Middle frontal gyrus (tissue), 1 donor: ENCODE measurements around the gene GOLGA1.
A peak's percentile ranks its signal among the peaks of the same experiment; 100 is the strongest.

Source experiments
- DNase-seq: peaks from one replicate; pipeline ENCODE4 v3.0.0-alpha.2; 2015; ENCODE audit warnings: low spot score; ENCODE audit errors: extremely low spot score

The GOLGA1 gene

DNA sequence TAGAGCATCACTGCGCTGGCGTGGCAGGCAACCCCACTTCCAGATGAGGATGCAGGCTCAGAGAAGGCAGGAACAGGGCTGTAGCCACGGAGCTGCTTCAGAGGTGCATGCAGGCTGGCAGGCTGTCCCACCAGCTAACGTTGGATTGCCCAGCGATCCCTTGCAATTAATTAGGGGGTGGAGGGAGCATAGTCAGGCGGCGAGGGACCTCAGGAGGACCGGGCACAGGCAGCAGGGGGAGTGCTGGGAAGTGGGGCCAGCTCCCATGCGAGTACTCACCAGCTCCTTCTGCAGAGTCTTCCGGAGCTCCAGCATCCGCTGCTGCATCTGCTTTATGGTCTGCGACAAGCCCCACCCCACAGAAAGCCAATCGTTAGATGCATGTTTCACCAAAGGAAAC is 58.7 kb downstream of the GOLGA1 start:
- no peak for DNase-seq

DNA sequence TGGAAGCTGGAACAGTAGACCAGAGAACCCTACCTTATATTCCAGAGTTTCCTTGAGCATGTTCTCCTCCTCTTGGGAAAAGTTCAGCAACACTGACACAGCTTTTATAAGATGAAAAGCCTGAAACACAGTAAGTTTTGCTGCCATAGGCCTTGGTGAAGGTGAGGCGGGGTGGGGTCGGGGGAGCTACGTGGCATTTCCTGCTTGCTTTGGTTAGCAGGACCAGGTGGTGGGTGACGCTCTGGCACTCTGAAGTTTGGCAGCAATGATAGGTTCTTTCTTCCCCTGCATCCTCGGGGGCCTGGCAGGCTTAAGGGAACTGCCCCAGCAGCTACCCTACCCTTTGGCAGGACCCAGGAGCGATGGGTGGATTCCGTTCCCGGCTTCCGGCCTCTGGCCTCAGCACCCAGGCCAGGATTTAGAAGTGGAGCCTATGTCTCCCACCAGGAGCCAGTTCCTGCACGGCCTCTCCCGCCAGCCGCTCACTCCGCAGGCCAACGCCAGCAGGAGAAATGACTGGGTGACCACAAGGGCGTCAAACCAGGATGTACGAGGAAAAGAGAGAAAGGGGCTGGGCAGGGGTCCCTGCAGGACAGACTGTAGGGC is 59.6 kb downstream of the GOLGA1 start:
- no peak for DNase-seq

DNA sequence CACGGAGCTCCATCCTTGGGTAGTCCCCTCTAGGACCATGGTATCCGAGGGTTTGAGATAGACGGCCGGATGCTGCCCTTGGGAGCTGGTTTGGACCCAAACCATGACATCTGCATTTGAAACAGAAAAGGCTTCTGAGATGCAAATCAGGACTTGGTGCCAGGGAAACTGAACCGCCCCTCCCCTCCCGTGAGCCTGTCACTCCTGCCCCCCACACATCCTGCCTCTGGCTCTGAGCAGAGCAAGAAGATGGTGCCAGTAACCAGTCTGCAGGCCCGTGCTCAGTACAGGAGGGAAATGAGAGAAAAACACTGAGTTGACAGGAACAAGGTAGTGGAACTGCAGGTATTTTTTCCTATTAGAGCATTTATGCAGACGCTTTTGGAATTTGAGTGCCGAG is 60.4 kb downstream of the GOLGA1 start:
- no peak for DNase-seq

DNA sequence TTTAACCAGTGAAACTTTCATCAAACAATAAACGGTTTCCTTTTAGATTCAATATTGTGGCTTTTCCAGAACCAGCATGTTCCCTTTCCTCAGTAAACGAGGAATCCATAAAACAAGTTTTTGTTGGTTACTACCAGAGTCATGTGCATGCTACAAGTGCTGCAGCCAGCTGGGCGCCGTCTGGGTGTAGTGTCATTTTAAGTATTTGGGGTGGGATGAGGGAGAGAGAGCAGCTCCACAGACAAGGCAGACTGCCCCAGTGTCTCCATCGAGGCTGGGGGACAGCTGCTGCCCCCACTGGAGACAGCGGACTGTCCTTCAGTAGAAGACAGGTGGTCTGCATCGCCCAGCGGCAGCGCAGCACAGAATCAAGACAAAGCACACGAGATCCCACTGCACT is 61.7 kb downstream of the GOLGA1 start:
- DNase-seq, result no peak

DNA sequence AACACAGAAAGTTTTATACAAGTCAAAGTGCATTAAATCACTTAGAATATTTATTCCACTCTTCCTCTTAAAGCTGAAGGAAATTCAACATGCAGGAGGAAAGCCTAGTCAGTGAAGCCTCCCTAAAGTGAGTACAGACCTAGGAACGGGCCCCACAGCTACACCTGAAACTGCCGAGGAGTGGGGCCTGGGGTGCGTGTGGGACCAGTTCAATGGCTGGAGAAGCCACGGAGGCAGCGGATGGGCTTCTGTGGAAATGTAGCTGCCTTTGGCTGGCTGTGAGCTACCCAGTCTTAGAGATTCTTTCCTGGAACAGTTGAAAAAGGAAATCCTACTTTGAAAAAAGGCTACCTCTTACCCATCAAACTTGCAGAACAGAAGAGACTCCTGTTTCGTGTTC is 62.4 kb downstream of the GOLGA1 start:
- no peak for DNase-seq

DNA sequence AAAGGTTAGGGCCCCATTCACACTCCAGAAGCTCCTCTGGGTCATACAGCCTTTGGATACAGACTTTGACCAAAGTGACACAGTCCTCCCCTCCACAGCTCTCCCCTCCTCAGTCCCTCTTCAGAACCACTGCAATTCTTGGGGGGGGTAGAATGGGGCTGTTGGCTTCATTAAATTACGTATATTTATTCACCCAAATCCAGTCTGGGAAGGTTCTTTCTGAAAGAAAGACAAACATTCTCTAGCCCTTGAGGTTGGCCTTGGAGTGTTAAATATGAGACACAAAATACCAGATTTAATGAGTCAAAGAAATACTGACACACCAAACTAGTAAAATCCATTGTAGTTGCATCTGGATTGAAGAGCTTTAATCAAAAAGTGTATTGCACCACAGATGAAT is 62.9 kb downstream of the GOLGA1 start:
- no peak for DNase-seq

DNA sequence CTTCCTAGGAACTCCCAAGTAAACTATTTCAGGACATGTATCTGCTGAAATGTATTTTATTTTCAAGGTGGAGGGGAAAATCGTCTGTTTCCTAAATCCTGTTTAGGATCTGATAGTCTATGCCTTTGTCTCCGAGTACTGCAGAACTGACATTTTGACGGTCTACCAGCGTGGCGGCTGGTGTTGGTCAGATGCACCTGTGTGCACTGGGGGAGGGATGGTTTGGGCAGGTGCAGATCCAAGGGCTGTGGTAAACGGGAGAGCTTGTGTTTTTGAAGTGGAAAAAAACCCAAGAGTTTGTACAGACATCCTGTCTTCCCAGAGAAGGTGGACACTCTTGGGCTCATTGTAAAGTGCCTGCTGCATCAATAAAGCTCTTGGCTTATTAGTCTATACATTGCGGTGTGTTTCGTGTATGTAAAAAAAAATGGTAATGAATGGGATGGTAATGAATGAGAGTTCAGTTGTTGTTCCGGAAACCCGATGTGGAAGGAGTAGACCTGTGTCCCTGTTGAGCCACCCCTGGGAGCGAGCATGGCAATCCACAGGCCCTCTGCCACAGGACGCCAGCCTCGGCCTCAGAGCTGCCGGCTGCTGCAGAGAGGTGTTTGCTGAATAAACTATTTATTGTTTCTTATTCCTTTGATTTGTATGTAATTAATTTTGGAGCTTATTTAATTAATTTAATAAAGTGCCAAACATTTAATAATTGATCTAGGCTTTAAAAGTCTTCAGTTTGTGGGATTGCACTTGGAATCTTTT is 63.7 kb downstream of the GOLGA1 start:
- DNase-seq, result no peak

DNA sequence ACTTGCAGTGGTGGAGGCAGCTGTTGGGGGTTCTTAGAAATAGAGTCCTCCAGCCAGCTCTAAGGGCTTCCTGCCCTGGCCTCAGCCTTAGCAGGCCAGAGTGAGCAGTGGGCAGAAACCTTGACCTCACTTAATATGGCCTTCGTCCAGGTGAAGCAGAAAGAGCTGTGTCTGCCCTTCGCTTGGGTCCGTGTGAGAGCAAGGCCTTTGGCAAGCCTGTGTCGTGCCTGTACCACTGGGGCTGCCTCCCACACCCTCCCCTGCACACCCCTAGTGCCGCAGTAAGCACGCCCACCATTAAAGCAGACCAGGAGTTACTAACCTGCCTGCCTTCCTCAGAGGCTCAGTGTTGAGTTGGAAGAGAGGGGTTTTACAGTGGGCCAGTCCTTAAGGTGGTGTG is 65.4 kb downstream of the GOLGA1 start:
- no peak for DNase-seq

DNA sequence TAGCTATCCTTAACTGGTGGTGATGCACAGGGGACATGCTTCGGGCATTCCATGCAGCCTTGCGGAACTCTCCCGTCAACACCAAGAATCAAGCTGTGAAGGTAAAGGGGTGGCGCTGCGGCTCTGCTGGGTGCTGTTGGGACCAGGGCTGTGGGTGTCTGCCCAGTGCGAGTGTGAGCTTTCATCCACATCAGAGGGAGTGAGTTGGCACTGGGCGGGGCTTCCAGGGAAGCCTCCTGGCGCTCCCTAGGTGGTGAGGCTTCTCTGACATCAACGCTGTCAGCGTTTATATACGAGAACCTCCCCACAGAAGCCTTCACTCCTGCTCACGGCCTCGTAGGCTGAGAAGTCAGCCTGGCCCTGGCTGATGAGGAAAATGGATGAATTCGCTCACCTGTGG is 67.2 kb downstream of the GOLGA1 start:
- peak; percentile 18 for DNase-seq

DNA sequence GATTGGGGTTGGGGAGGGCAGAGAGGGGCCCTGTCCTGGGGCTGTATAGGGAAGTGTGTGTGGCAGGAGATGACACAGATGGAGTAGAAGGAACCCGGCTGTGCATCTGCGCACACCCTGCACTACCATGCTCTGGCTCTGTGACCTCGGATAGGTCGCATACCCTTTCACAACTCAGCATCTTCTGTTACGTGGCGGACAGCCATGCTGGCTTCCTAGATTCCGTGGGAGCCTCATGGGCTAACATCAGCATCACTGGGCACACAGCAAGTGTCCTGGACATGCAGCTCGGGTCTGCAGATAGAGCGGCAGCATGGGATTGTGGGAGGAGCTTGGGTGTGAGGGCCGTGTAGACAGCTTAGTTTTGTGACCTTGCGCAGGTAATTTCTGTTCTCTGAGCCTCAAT is 69.7 kb downstream of the GOLGA1 start:
- DNase-seq, result no peak

DNA sequence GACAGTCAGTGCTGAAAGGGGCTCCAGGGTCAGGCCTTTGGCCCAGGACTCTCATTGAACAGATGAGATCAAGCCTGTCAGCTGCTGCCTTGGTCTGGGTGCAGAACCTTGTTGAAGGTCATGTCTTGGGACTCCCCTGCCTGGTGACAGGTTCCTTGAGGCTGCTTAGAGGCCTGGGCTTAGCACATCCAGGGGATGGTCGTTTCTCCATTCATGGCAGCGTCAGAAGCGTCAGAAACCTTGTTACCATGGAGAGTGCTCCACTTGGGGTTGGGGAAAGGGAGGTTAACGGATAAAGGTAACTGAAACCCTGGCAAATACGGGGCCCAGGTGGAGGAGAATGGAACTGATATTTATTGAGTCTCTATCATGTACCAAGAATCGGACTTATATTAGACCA is 70.2 kb downstream of the GOLGA1 start:
- DNase-seq, result no peak

DNA sequence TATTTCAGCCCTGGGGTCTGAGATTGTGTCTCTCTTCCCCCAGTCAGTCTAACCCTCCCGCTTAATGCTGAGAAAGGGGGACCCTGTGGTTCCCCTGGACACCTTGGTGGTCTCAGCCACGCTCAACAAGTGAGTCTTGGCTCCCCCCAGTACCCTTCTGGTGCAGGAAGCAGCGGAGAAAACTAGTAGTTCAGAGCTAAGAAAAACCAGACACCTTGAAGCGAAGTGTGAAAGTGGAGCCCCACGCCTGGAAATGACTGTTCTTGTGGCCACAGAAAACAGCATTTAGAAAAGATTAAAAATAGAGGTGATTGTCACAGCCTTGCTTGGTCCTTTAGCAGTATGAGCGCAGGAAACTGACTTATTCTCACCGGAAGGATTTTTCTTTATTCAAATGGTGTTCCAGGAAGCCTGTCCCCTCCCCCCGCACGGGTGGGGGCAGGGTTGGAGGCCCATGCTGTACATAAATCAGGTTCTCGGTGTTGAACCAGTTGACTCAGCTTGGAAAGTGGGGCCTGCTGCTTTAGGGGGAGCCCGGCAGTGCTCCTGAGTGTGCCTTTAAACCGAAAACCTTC is 70.8 kb downstream of the GOLGA1 start:
- no peak for DNase-seq

DNA sequence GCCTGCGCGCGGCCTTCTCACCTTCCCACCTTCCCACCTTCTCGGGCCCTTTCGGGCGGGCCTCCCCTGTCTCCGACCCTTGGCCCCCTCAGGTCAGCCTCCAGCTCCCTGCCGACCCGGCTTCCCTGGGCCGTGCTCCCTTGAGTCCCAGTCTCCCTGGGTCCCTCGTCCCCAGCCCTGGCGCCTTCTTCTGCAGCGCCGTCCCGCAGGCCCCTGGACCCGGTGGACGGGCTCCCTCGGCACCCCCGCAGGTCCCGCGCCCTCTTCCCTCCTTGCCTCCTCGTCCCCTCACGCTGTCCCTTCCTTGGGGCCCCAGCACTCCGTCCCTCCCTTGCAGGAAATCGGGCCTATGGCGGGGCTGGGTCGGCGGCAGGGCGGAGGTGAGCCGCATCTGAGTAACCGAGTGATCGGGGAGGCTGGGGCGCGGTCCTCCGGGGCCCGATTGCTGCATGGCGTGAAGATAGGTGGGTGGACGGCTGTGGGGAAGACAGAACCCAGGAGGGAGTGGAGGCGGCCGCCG is 71.4 kb downstream of the GOLGA1 start:
- no peak for DNase-seq

DNA sequence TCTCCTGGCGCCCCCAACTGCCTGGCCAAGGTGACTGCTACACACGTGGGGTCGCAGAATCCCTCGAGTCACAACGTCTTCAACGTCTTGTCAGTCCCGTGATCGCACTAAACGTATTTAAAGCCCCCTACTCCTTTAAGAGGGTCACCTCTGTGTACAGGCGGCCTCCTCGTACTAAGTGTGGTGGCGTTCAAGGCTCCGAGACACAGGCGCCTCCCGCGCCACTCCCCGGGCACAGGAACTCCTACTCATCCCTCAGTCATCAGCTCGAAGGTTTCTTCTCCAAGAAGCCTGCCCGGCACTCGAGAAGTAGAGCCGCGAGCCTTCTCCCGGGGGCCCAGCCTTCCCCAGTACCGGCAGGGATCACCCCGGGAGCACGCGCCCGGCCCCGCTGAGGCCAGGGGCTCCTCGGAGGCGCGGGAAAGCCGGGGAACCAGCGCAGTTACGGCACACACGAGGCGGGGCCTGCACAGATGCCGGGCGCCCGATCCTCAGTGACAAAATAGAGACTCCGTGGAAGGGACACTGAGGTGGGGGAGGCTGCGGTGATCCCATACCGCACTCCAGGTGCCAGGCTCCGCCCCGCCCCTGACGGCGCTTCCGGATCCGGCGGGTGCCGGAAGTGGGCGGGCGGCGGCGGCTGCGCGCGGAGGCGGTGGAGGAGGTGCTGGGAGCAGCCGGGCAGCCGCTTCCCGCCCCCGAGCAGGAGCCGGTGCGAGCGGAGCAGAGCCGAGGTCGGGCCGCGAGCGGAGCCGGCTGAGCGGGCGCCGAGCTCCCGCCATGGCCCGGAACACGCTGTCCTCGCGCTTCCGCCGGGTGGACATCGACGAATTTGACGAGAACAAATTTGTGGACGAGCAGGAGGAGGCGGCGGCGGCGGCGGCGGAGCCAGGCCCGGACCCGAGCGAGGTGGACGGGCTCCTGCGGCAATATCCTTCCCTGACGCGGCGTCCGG is 72.1 kb downstream of the GOLGA1 start:
- DNase-seq, result peak; percentile 54

DNA sequence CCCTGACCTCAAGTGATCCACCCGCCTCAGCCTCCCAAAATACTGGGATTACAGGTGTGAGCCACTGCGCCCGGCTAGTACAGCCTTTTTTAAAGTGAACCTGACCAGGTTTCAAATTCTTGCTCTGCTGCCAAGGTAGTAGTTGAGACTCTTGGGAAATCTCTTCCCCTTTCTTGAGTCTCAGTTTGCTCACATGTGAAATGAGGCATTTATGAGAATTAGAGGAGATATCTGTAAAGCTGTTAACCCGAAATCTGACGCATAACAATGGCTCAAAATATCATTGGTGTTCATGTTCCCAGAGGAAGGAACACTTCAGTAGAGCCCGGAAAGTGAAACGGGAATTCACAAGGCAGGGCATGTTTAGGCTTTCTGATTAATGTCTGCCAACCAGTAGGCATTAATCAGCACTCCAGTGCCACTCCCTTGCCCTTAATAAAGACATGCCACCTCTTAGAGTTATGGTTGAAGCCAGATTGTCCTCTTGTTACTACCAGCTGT is 77.5 kb downstream of the GOLGA1 start:
- DNase-seq, result no peak

DNA sequence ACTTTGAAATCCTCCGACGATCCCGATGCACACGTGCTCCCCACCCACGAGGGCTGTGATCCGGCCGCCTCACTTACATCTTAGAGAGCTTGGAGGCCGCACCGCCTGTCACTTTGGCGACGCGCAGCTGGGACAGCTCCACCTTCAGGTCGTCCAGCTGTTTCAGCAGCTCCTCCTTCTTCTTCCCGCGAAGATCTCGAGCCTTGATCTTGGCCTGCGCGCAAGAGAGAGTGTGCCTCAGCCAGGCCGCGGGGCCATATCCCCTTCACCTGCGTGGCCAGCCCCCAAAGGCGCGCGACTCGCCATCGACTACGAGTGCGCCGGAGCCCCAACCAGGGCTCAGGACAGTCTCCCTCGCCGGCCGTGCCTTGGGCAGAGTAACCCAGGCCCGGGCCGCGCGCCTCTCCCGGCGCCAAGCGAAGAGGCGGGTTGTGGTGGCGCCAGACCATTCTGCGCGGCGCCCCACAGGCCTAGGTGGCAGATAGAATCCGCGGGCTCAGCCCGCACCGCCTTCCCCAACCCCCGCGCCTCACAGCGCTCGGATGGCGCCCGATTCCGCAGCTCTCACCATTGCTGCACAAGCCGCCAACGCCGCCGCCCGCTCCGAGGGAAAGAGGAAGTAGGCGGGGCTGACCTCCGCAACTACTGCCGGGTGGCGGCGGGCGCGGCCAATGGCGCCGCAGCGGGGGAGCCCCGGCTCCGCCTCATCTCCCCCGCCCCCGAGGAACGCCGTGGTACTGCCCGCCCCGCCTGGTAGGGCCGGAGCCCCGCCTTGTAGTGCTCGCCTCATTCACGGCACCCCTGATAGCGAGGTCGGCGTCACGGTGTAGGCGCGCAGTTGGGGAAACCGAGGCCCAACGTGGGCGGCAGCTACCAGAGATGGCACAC is 79.3 kb downstream of the GOLGA1 start, which contains the start of the genes ARPC5L and RPL35:
TSS of gene ARPC5L (plus strand) at position 789 of the 888 bp plus-strand sequence. CDS start 7,161 bp downstream, outside the sequence.
TSS of gene RPL35 (minus strand) at position 616 of the 888 bp plus-strand sequence. CDS start at position 571, 45 bp downstream.
- peak; percentile 88 for DNase-seq

DNA sequence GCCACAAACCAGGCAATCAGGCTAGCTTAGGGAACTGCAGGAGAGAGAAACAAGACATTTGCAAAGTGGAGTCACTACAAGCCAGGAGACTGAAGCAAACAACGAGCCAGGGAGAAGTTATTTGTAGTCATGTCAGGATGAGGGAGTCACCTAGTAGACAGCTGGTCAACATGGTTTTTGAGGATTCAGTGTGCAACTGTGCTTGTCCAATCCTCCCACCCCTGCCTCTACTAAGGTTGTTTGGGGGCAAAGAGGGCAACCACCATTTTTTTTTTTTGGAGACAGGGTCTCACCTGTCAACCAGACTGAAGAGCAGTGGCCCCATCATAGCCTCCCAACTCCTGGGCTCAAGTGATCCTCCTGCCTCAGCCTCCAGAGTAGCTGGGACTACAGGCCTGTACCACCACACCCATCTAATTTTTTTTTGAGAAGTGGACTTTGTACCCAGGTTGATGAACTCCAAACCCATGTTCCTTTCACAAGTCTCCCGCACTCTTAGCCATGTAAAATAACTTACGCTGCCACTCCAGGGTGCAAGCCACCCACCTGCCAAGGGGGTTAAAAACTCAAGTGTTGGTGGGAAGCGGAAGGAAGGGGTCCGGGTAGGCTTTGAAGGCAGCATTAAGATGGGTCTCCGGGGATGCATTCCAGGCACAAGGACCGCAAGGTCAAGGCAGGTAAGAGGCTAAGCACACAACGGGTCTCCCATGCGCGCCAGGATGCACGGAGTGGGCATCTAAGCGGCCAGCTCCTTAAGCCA is 80.1 kb downstream of the GOLGA1 start:
- no peak for DNase-seq

DNA sequence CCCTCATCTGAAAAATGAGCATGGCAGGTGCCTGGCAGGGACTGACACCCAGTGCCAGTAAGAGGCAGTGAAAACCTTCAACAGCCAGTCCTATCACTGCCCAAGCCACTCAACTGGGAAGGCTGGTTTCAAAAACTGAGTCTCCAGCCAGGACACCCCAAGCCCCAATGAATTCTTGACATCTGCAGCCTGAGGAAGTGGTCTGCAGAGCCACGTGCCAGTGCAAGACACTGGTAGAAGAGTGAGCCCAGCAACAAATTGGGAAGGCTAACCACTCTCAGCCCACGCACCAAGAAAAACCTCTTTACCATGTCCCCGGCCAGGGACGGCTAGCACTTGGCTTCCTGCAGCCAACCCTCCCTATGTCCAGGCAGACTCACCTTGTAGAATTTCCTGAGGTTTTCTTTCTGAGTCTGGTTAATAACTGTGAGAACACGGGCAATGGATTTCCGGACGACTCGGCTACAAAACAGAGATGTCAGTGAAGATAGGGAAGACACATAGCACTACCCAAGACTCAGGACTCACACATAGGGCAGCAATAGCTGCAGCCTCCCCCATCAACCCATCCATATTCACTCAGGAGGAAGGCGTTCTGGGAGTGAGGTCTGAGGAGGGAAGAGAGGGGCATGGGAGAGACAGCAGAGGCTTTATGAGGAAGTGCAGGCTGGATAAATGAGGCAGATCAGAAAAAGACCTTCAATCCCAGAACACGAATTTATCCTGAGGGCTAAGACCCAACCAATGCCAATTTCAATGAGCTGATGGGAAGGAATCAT is 80.9 kb downstream of the GOLGA1 start:
- DNase-seq, result no peak
